Measurements from ENCODE around the gene PRKG2. TPM values are rescaled to one million over a fixed set of nuclear protein-coding genes. Genes with fewer than 3 reads are reported as not detected.

PRKG2 gene
- total RNA-seq, 1 experiment from 2014 or later, result not detected

DNA sequence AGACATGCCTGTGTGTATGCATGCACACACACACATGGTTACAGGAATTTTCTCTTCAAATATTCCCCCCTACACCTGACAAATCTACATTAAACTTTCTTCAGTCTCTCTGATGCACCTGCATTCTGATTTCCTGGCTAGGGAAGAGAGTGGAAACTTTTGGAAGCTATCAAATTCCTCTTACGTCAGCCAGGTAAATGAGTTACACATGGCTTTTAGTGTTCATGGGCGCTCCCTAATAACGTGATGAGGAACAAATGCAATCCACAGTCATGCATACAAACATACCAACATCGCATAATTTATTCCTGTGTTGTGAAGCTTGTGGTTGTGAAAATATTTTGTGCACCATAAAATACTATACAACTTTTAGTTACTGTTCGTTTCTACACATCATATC, 149.6 kb downstream of the PRKG2 start:
- DNase-seq (ENCODE audit: low read depth), result no peak
- in situ Hi-C loops (cut with HindIII; ENCODE audit: low pct_unique_long_range_greater_than_20kb, low sequenced_read_pairs), result no loop called here

GRCh38 chr4:81062001-81062400, 153.0 kb downstream of the PRKG2 start:
- in situ Hi-C loops (cut with HindIII; ENCODE audit: low pct_unique_long_range_greater_than_20kb, low sequenced_read_pairs), result no loop called here
- no peak for DNase-seq (ENCODE audit: low read depth)

GRCh38 chr4:81061344-81061730, 153.7 kb downstream of the PRKG2 start:
- in situ Hi-C loops (cut with HindIII; ENCODE audit: low pct_unique_long_range_greater_than_20kb, low sequenced_read_pairs), result no loop called here
- DNase-seq (ENCODE audit: low read depth), result no peak

- no peak for DNase-seq (ENCODE audit: low read depth)
- in situ Hi-C loops (cut with HindIII; ENCODE audit: low pct_unique_long_range_greater_than_20kb, low sequenced_read_pairs), result no loop called here
Observed at GRCh38 chr4:81060587-81061343, 154.3 kb downstream of the PRKG2 start.

DNA sequence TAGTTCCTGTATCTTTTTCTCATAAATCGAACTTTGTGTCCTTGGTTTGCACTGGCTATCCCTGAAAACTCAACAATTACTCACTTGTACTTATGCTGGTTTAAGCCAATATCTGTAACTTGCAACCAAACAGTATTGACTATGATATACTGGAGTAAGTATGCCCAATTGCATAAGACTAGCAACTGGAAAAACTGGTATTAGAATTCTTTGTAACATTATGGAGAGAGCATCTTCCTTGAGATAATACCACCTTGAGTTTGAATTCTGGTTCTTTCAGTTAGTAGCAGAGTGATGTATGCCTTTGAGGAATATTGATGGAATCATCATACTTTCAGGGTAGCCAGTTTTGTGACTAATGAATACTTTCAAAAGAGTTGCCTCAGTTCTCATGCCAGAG, 156.4 kb downstream of the PRKG2 start:
- DNase-seq (ENCODE audit: low read depth), result no peak
- in situ Hi-C loops (cut with HindIII; ENCODE audit: low pct_unique_long_range_greater_than_20kb, low sequenced_read_pairs), result no loop called here

GRCh38 chr4:81052119-81053068, 162.6 kb downstream of the PRKG2 start:
- peak; percentile 54 for DNase-seq (ENCODE audit: low read depth)

DNA sequence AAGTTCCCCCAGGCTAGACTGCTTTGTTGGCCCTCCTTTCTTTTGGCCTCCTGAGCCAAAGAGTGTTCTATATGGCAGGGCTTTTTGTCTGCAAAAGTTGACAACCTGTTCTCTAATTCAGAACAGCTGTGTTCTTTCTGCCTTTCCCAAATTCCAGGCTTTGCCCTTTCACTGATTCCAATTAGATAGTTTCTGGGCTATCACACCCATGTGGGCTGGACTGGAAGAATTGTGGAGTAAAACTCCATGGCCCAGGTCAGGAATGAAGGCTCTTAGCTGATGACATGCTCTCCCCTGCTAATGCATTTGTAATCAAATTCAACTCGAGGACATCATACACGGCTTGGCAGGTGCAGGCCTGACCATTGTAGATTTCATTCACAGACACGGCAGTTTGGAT, 165.1 kb downstream of the PRKG2 start:
- in situ Hi-C loops (cut with HindIII; ENCODE audit: low pct_unique_long_range_greater_than_20kb, low sequenced_read_pairs), result no loop called here
- no peak for DNase-seq (ENCODE audit: low read depth)

More at GRCh38 chr4:81052119-81053068, 162.6 kb downstream of the PRKG2 start:
- in situ Hi-C loops (cut with HindIII; ENCODE audit: low pct_unique_long_range_greater_than_20kb, low sequenced_read_pairs), result no loop called here

DNA sequence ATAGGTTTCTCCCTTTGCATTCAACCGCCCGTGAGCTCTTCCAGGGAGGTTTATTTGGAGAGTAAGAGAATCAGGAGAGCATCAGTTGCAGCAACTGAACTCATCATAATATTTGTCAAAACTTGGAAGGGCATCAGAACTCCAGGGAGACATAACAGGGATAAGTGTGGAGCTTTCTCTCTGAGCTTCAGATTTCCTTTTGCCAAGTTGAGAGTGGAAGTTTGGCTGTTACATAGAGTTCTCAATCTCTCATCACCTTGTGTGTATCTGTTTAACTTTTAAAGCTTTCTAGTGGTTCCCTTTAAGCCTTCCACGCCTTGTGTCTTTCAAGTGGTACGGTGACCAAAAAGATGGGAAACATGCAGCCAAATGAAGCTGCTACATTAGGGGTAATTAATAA, 165.7 kb downstream of the PRKG2 start:
- in situ Hi-C loops (cut with HindIII; ENCODE audit: low pct_unique_long_range_greater_than_20kb, low sequenced_read_pairs), result no loop called here
- no peak for DNase-seq (ENCODE audit: low read depth)

DNA sequence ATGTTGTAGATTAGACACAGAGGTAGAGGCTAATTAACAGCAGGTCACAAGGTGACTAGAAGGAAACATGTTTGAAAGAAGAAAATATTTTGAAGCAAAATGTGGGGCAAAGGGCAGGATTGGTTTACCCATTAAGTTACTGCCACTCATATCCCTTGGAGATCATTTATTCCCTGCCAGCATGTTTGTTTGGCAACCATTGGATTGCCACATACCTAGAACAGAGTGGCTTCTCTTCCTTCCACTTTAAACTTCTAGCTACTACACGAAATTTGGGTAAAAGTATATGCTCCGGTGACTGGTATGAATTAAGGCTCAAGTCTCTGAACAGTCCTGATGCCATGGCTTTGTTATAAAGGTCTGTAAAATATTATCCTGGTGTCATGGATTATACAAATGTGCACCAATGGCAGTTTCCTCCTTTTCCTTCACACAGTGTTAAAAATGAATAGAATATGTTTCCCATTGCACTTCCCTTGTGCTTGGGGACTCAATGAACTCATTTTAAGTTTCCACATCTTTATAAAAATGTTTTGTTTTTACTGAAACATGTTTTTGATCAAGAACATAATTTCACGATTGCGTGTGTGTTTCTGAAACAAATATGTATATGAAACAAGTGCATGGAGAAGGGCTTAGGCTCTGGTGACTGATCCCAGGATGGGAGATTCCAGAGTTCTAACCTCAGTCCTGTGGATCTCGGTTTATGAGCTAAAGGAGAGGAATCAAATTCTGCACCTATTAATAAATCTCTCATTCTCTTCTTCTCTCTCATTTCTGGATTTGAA, 172.2 kb downstream of the PRKG2 start:
- in situ Hi-C loops (cut with HindIII; ENCODE audit: low pct_unique_long_range_greater_than_20kb, low sequenced_read_pairs), result no loop called here

DNA sequence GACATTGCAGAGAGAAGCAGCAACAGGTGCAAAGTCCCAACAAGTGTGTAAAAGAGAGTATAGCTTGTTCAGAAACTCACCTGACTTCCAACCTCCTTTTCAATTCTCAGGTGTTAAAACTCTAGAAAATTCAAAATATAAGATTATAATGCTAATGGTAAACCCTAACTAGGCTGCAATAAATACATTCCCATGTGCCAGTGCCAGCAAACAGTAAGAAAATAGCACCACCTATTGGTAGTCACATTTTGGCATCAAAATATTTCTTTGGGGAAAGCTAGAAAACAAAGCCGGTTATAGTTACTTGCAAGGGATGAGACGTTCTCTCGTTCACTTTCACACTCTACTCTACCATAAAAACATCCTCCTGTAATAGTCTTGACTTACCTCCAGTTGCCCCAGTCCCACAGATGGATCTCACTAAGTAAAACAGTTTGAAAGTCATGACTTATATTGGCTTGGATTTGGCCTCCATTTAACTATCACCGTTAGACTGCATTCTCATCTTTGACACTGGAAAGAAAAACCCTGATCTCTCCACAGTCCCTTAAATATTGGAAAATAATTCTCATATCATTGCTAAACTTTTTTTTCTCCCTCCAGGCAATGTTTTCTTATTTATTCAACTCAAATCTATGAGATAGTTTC, 174.9 kb downstream of the PRKG2 start:
- DNase-seq (ENCODE audit: low read depth), result peak; percentile 30
- in situ Hi-C loops (cut with HindIII; ENCODE audit: low pct_unique_long_range_greater_than_20kb, low sequenced_read_pairs), result no loop called here

More for the DNA sequence above, 172.2 kb downstream of the PRKG2 start:
- DNase-seq (ENCODE audit: low read depth), result no peak

DNA sequence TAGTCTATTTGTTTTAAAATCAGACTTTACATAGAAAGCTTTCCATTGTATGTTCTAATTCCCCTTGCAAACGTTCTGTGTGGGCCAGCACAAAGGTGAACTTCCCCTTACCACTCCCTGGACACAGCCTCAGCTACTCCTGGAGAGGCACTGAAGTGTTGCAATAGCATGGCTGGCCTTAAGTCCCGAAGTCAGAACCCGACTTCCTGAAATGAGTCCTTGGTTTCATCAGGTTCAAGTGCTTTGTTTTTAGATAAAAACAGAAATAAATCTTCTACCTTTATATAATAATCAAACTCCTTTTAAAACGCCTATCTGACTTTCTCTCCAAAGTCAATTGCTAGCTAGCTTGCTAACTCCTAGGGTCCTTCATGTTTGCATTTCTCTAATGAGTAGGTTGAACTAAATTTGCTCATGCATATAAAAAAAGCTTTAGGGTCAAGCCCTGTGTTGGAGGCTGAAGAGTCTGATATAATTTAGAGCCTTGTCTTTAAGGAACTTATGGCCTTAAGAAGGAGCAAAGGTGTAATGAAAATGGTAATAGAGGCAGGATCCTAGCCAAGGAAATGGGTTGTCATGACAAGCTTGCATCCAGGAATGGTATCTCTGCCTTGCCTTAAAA, 175.6 kb downstream of the PRKG2 start:
- in situ Hi-C loops (cut with HindIII; ENCODE audit: low pct_unique_long_range_greater_than_20kb, low sequenced_read_pairs), result no loop called here
- DNase-seq (ENCODE audit: low read depth), result no peak

- no peak for DNase-seq (ENCODE audit: low read depth)
- in situ Hi-C loops (cut with HindIII; ENCODE audit: low pct_unique_long_range_greater_than_20kb, low sequenced_read_pairs), result no loop called here
Observed at GRCh38 chr4:81038636-81039350, 176.2 kb downstream of the PRKG2 start.

Other genes starting within 250 kb of the PRKG2 start
- gene BMP3, start 184.5 kb downstream of the PRKG2 start, total RNA-seq (2014; rRNA removed; shearing (Covaris generic); ENCODE audit: low replicate concordance), result not detected in 2 replicates

Measured in Caki2 (cell line).